ENCODE data around the gene KIAA1191.

DNA sequence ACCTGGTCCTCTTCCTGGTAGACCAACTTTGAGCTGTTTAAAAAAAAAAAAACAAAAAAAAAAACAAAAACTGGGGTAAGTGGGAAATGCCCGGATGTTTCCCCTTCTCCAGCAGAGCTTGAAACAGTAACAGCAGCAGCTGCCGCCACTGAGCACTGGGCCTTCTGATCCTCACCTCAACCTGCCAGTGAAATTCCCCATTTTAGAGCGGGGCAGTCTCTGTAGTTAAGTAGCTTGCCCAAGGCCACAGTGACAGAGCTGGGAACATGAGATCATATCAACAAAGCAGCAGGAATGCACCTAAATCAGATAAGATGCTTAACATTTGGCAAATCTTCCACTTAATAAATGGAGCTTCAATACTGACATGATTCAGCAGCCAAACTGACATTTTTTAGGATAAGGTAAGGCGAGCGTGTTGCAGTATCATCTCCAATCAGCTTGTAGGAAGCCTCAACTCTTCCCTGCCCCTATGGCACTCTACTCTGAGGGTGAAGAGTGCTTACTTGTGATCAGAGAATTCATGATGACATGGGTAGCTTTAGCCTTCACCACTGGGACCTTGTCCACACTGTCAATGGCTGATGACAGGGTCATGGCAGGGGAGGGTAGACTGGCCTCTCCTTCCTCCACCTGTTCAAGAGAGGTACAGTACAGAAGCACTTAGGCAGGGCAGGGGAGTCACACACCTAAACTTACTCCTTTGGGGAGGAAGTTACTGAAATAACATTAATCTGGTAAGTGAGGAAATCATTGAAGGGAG is 9.3 kb downstream of the KIAA1191 start:
- TF ChIP-seq, protein P1, sequence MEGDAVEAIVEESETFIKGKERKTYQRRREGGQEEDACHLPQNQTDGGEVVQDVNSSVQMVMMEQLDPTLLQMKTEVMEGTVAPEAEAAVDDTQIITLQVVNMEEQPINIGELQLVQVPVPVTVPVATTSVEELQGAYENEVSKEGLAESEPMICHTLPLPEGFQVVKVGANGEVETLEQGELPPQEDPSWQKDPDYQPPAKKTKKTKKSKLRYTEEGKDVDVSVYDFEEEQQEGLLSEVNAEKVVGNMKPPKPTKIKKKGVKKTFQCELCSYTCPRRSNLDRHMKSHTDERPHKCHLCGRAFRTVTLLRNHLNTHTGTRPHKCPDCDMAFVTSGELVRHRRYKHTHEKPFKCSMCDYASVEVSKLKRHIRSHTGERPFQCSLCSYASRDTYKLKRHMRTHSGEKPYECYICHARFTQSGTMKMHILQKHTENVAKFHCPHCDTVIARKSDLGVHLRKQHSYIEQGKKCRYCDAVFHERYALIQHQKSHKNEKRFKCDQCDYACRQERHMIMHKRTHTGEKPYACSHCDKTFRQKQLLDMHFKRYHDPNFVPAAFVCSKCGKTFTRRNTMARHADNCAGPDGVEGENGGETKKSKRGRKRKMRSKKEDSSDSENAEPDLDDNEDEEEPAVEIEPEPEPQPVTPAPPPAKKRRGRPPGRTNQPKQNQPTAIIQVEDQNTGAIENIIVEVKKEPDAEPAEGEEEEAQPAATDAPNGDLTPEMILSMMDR (IDR thresholded peaks at IDR 0.05; ENCODE audit: insufficient read depth, low read depth, low read length) = no peak
- TF ChIP-seq EZH2 (IDR thresholded peaks at IDR 0.05; ENCODE audit: insufficient read depth, low read length) = no peak
